ENCODE results near the gene MYZAP.

- TF ChIP-seq ESRRA (IDR thresholded peaks at IDR 0.05; ENCODE audit: borderline replicate concordance, low read length) = no peak
- no peak for TF ChIP-seq CTCF (IDR thresholded peaks at IDR 0.05)
- no peak for TF ChIP-seq KDM5A (IDR thresholded peaks at IDR 0.05)
- no peak for TF ChIP-seq ZNF302 (CRISPR knock-in tag; IDR thresholded peaks at IDR 0.05)
- no peak for TF ChIP-seq POLR2A (IDR thresholded peaks at IDR 0.05; ENCODE audit: low read length)
- TF ChIP-seq ELK1 (IDR thresholded peaks at IDR 0.05; ENCODE audit: low read depth, low read length) = no peak
- no peak for TF ChIP-seq CHD4 (IDR thresholded peaks at IDR 0.05; ENCODE audit: borderline replicate concordance)
- TF ChIP-seq CHD2 (IDR thresholded peaks at IDR 0.05; ENCODE audit: low read length, partially characterized antibody) = no peak
- TF ChIP-seq FOSL2 (IDR thresholded peaks at IDR 0.05) = no peak
- no peak for TF ChIP-seq FOSL2 (CRISPR knock-in tag; IDR thresholded peaks at IDR 0.05)
- TF ChIP-seq EP300 (IDR thresholded peaks at IDR 0.05) = no peak
- no peak for TF ChIP-seq REST (IDR thresholded peaks at IDR 0.05)
- TF ChIP-seq CBX2 (IDR thresholded peaks at IDR 0.05; ENCODE audit: borderline replicate concordance, low read depth) = no peak
- no peak for TF ChIP-seq RARB (CRISPR knock-in tag; IDR thresholded peaks at IDR 0.05)
These were observed 106.5 kb downstream of the MYZAP start for GRCh38 chr15:57698243-57698642.
